Iris pigment epithelial cell (primary cell): ENCODE results near the gene MED15.
"Not testable (repeated sequence)": the region's sequence is repeated elsewhere in the genome, so short reads cannot be mapped to it uniquely, and the experiment has no call there.

Source experiments
- DNase-seq: peaks from one replicate; pipeline ENCODE4 v3.0.0-alpha.2; 2011; ENCODE audit warnings: low read depth

Gene MED15

DNA sequence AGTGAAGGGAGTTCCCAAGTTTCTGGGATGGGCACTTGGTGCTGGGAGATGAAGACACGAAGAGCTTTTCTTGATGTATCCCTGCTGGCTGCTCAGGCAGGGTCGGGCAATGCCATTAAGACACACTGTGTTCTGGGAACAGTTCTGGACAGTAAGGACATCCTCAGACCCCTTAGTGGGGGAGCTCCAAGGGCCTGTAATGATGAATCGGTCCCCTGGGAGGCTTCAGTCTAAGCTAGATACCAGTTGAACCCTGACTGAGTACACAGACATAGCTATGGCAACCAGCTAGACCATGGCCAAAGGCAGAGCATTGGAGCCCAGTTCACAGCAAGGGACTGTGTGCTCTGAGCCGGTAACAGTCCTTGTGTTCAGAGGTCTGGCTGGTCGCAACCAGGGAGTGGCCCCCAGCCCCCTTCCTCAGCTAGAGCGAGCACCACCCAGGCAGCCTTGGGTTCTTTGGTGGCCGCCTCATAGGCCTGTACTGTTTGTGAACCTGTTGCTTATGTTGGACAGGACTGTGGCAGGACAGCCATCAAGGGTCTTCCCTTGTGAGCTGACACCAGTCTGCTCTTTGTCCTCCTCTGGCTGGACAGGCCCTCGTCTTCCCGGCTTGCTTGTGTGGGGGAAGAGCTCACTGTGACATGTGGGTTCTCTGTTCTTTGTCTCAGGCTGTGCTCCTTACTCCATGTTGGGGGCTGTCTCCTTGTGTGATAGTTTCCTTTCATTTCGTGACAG lies 25.0 kb downstream of the MED15 start:
- DNase-seq = no peak

DNA sequence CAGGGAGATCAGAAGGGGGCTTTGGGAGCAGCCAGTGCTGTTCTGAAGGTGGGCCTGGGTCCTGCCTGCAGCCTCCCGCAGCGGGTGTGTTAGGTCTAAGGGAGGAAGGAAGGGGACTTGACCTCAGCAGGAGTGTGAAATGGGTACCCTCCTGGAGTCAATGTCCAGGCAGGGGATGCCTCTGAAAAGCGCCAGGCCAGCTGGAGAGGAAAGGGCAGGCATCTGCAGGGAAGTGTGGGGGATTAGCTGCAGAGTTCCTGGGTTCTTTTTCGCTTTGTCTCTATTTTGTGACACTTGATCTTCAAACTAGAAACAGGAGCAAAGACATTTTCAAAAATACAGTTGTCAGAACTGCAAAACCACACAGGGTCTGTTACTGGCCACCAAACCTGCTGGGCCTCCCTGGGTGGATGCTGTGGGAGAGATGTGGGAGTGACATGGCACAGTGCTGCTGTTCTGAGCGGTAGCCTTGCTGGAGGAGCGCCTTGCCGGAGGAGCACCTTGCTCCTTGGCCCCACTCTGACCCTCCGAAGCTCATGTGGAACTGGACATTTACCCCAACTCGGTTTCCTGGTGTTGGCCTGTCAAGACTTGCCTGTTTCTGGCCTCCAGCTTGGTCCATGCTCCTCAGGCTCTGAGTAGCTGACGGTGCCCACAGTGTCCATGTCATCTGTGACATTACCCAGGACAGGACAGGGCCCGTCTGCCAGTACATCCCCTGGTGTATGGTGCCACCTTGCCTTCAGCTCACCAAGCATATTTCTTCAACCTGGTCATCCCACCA lies 25.9 kb downstream of the MED15 start:
- no peak for DNase-seq

DNA sequence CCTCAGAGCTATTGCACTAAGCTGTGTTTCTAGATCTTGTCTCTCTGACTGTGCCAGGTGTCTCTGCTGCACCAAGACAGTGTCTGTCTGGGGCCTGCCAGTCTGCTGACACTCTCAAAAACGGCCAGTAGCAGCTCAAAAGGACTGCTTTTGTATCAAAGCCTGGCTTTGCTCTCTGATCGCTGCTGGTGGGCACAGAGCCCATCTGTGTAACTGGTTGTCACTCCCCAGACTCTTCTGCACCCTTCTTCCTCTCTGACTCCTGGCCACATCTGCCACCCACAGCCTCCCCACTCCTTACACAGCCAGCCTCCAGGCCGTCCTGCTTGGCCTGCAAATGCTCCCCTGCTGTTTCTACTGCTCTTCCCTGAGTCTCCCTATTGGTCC lies 26.5 kb downstream of the MED15 start:
- DNase-seq = no peak

DNA sequence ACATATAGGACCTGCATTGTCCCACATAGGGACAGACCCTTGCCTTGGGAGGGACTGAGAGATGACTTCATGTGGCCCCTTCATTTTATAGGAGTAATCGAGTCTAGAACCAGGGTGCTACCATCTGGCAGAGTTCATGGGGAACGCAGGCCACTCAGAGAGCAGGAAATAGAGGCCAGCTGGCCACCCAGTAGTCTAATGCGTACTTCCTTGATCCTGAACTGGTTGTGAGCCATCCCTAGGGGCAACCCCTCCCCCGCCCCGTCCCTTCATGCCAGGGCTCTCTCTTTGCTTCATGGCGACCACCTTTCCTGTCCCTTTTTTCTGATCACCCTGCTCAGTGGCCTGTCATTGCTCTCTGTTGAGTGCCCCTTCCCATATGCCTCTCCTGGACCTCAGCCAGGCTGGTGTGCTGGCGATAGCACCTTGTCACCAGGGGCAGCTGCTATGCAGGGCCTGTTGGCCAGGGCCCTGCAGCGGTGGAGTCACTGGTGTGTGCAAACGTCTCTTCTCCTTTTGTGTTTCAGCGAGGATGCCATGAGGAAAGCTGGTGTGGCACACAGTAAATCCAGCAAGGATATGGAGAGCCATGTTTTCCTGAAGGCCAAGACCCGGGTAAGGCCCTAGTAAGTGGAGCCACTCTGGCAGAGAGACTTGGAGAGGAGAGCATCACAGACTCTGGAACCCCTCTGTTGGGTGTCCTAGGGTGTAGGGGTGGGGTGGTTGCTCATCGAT lies 29.3 kb downstream of the MED15 start:
- DNase-seq = no peak

DNA sequence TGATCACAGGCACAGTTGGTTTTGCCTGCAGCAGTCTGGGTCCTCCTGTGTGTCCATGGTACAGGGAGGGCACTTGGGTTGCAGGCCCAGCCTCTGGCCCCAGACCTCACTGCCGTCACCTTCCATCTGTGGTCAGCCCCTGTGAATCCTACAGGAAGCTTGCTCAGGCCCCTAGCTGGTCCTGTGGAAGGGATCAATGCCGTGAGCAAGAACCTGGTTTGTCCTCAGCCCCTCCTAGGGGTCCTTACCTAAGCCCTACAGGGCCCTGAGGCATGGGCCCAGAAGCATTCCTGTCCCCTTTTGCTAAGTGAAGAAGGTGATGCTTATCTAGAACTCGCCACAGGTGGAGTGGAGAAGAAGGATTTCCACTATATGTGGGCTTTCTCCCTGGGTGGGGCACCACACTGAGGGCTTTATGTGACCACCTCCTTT lies 29.9 kb downstream of the MED15 start:
- no peak for DNase-seq

DNA sequence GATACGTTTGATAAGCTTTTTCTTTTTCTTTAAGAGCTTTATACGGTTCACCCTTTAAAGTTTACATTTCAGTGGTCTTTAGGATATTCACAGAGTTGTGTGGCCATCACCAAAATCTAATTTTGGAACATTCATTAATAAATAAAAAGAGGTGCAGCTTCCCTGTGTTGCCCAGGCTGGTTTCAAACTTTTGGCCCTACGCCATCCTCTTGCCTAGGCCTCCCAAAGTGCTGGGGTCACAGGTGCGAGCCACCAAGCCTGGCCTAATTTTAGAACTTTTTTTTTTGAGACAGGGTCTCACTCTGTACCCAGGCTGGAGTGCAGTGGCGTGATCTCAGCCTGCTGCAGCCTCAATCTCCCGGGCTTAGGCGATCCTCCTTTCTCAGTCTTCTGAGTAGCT lies 30.6 kb downstream of the MED15 start:
- DNase-seq = no peak

DNA sequence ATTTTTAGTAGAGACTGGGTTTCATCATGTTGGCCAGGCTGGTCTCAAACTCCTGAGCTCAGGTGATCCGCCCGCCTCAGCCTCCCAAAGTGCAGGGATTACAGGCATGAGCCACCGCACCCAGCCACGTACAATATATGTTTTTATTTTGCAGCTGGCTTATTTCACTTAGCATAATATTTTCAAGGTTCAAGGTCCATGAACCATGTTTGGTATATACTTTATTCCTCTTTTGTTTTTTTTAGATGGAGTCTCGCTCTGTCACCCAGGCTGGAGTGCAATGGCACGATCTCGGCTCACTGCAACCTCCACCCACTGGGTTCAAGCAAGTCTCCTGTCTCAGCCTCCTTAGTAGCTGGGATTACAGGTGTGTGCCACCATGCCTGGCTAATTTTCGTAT lies 31.5 kb downstream of the MED15 start:
- DNase-seq = not testable (repeated sequence)

DNA sequence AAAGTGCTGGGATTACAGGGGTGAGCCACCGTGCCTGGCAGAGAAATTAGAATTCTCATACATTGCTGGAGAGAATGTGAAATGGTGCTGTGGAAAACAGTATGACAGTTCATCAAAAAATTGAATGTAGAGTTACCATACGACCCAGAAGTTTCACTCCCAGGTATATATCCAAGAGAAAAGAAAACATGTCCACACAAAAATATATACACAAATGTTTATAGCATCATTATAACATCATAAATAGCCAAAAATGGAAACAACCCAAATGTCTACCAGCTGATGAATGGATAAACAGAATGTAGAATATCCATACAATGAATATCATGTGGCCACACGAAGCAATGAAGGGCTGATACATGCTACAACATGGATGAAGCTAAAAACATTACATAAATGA lies 34.6 kb downstream of the MED15 start:
- DNase-seq = no peak

DNA sequence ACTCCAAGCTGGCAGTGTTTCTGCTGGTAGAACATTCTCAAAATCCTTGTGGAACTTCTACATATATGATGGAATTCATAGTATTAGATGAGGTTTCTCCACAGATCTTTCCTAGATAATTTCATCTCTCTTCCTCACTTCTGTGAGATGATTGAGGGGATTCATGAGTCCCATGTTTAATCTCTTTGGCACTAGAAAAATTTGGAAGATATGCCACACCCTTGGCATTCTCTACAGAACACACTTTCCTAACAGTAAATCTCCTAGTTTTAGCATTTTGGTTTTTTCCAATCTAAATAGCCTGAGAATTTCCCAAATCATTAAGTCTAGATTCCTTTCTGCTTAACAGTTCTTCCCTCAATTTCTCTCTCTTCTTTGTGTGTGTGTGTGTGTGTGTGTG lies 35.3 kb downstream of the MED15 start:
- no peak for DNase-seq

DNA sequence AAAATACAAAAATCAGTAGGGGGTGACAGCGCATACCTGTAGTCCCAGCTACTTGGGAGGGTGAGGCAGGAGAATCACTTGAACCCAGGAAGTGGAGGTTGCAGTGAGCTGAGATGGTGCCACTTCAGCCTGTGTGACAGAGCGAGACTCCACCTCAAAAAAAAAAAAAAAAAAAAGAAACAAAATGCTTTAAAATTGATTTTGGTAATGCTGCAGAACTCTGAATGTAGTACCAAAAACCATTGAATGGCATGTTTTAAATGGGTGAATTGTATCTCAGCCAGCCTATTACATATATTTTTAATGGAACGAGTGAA lies 37.9 kb downstream of the MED15 start:
- DNase-seq = not testable (repeated sequence)

DNA sequence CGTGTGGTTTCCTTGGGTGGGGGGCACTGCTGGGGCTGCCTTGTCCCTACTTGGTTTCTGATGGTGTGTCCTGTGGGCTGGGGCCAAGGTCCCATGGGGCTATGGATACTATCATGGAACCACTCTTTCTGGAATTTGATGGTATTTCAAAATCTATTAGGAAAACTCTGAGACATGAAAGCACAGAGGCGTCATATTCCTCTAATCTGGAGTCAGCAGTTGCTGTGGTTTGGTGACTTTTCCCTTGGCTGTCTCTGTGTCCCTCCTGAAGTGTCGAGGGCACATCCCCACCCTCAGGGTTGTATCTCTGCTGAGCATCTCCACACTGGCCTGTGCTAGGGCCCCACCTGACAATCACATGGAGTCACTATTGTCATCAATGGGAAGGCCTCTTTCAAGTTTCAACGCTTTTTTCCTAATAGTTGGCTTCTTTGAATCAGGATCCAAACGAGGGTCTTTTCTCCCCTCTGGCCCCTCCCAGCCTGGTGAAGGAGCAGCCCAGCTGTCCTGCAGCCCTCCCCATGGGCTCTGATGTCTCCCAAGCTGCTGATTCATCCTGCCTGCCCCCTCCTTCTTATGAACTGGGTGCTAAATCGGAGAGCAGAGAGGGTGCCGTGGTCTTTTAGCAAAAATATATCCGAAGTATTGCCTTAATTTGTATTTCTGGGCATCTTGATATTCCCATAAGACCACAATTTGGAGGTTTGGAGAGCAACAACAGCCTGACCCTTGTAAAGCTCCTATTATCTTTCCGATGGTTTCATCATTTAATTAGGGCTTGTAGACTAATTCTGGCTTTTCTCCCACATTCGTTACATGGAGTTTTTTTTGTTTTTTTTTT lies 38.5 kb downstream of the MED15 start:
- no peak for DNase-seq

DNA sequence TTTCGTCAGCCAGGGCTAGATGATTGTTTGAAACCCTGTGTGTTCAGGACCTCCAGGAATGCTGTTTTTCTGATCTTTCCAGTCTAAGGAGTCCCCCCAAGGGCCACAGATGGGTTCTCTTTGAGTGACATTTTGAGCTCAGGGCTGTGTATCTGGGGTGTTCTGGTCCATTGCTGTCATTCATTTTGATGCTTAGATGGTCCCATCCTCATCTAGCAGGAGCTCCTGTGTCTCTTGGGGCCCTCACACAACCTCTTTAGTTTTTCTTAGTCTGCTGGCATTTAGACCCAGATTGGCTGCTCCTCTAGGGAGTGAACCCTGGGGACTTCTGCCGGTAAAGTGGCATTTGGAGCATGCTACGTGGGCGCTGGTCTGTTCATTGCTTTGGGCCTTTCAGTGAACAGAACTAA lies 39.1 kb downstream of the MED15 start:
- no peak for DNase-seq

DNA sequence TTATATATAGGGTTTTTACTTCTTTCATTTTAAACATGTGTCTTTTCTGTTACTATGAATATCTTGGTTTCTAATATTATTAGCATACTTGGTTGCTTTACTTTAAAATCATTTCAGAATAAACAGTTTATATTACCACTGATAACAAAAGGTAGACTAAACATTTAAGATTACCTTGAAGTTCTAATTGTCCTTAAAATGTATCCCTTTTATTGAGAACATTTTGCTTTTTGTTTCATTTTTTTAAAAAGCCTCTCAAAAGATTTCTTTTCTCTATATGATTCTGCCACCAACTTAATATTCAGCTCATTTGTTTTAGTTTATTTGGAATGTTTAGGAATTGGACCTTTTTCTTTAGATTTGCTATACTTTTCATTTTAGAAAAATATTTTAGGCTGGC lies 39.6 kb downstream of the MED15 start:
- no peak for DNase-seq

DNA sequence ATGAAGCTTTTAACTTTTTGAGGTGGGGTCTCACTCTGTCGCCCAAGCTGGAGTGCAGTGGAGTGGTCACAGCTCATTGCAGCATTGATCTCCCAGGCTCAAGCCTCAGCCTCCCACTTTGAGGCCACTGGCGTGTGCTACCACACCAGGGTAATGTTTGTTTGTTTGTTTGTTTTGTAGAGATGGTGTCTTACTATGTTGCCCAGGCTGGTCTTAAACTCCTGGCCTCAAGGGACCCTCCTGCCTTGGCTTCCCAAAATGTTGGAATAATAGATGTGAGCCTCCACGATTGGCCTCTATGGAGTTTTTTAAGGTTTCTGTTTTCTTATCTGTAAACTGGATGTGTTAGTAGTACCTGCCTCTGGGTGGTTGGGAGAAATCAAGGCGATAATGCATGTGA lies 41.4 kb downstream of the MED15 start:
- no peak for DNase-seq

DNA sequence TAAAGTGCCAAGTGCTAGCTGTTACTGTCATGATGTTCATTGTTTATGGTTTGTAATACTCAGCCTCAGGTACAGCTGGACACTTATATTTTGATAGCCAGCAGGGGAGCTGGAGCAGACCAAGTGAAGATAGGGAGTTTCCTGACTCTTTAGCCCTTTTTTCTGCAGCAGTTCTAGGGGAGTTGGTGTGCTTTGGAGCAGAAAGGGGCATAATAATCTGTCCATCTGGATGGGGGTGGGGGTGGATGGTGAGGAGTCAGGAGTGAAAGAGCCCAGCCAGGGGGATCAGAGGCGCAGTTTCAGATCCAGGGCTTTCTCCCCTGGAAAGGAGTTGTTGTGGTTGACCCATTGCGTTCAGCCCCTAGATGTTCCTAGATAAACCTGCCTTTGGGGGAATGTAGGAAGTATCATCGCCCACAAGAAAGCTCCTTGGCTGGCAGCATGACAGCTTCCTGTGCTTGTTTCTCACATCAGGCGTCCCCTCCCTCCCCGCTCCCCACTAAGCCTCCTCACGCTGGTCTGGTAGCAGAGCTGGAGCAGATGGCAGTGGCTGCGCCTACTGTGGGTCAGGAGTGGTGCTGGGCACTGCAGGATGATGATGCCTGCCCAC lies 41.9 kb downstream of the MED15 start:
- peak; percentile 61 for DNase-seq

DNA sequence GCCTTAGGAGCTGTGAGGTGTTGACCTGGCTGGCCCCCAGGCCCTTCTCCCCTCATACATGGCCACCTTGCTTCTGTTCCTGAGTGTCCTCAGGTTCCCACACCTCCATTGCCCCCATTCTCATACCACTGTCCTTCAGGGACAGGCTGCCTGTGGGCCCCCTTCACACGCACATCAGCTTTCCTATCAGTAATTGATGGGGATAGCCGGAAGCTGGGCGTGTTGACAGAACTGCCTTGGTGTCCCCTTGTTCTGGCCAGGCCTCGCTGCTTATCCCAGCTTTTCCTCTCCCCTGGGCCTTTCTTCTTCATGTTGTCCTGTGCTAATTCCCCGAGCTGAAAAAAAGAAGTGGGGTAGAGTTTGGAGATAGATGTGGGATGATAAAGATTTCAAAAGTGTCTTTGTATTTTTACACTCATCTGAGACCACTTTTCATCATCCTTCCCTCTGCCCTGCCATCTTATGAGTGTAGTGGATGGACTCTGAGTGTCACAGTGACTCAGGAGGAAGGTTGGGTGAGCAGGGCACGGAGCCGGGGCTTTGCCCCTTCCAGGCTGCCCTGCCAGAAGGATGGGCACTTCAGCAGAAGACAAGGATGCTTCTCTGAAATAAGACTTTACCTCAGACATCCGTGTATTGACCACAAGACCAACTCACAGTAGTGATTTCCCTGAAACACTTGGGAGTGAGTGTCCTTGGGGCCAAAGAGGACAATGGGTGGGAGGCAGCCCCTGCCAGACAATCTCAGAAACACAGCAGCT lies 42.8 kb downstream of the MED15 start:
- DNase-seq = no peak

DNA sequence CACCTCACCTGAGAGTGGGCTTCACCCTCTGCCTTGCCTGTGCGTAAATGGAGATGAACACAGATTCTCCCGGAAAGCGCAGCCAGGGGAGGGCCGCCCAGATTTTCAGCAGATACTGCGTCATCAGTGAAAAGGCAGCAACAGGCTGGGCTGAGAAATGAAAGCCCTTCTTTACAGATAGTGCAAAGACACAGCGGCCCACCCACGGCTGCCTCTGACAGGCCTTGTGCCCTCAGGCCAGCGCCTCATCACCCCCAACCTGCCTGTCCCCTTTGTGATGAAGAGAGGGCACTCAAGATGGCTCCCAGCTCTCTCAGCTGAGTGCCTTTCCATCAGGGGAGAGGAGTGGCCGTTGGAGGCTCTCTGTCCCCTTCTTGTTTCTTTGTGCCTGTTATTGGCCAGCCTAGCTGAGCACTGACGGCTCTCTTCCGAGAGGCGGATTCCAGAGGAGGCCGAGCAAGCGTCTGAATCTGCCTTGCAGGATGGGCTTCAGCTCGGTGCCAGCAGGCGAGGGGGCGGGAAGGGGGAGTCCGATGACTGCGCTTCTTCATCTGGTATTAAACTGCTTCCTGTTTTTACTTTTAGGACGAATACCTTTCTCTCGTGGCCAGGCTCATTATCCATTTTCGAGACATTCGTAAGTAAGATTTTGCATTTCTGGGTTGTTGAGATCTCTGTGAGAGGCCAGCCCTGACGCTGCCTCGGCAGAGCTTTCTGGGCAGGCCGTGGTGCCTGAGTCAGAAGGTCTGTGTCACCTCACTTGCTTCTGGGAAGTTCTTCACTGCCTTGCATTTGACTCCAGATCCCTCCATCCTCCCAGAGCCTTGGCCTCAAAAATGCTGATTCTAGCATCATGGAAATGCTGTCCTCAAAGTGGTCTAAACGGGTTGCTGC lies 43.7 kb downstream of the MED15 start:
- DNase-seq = peak; percentile 86

DNA sequence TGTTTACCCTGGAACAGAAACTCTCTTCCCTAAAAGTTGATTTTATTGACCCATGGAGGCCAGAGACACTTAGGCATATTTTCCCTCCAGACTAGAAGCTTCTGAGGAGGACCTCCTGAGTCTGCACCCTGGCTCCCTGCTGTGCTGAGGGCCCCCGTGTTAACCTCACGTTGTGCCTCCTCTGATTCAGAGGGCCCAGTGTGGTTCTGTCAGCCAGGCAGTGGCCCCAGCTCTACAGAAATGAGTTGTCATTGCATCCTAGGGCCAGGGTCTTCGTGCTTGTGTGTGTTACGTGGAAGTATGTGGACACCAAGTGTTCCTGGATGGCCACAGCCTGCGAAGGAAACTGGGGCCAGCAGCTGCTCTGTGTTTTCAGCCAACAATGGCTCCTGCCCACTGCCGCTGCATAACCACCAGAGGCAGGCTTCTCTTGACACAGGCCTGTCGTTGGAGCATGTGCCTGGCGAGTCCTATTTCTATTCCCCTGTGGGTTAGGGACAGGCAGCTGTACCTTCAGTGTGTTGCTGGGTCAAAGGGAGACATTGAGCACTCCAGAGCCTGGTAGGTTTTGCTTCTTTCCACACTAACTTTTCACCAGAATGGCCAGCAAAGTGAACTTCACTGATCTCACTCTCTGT lies 44.5 kb downstream of the MED15 start:
- no peak for DNase-seq
